ENCODE data around the gene PALB2. TPM values are rescaled to one million over a fixed set of nuclear protein-coding genes. Genes with fewer than 3 reads are reported as not detected.

The PALB2 gene
- total and polyA plus RNA-seq, 2 of the 13 experiments (the other 11 are each of a cell fraction or from before 2014, with no cell fraction given), result 12.1 to 40.9 TPM

DNA sequence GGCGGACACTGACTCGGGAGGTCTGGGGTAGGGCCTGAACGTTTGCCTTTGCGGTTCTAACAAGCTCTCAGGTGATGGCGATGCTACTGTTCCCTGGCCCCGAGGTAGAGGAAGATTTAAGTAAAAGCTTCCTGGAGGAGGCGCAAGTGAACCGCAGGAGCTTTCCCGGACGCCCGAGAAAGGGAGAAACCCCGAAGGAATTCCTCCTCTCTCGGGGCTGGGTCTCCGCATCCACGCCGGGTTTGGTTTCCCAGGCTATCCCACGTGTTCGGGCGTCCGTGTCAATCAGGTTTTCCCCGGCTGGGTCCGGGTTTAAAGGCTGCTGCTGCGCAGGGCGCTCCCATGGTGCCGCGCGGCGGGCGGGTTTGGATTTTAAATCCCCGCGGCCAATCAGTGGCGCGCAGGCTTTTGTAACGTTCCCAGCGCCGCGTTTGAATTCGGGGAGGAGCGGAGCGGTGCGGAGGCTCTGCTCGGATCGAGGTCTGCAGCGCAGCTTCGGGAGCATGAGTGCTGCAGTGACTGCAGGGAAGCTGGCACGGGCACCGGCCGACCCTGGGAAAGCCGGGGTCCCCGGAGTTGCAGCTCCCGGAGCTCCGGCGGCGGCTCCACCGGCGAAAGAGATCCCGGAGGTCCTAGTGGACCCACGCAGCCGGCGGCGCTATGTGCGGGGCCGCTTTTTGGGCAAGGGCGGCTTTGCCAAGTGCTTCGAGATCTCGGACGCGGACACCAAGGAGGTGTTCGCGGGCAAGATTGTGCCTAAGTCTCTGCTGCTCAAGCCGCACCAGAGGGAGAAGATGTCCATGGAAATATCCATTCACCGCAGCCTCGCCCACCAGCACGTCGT lies 37.5 kb upstream of the PALB2 start, which contains the start of gene PLK1 (continued):
- TF ChIP-seq, protein P1, sequence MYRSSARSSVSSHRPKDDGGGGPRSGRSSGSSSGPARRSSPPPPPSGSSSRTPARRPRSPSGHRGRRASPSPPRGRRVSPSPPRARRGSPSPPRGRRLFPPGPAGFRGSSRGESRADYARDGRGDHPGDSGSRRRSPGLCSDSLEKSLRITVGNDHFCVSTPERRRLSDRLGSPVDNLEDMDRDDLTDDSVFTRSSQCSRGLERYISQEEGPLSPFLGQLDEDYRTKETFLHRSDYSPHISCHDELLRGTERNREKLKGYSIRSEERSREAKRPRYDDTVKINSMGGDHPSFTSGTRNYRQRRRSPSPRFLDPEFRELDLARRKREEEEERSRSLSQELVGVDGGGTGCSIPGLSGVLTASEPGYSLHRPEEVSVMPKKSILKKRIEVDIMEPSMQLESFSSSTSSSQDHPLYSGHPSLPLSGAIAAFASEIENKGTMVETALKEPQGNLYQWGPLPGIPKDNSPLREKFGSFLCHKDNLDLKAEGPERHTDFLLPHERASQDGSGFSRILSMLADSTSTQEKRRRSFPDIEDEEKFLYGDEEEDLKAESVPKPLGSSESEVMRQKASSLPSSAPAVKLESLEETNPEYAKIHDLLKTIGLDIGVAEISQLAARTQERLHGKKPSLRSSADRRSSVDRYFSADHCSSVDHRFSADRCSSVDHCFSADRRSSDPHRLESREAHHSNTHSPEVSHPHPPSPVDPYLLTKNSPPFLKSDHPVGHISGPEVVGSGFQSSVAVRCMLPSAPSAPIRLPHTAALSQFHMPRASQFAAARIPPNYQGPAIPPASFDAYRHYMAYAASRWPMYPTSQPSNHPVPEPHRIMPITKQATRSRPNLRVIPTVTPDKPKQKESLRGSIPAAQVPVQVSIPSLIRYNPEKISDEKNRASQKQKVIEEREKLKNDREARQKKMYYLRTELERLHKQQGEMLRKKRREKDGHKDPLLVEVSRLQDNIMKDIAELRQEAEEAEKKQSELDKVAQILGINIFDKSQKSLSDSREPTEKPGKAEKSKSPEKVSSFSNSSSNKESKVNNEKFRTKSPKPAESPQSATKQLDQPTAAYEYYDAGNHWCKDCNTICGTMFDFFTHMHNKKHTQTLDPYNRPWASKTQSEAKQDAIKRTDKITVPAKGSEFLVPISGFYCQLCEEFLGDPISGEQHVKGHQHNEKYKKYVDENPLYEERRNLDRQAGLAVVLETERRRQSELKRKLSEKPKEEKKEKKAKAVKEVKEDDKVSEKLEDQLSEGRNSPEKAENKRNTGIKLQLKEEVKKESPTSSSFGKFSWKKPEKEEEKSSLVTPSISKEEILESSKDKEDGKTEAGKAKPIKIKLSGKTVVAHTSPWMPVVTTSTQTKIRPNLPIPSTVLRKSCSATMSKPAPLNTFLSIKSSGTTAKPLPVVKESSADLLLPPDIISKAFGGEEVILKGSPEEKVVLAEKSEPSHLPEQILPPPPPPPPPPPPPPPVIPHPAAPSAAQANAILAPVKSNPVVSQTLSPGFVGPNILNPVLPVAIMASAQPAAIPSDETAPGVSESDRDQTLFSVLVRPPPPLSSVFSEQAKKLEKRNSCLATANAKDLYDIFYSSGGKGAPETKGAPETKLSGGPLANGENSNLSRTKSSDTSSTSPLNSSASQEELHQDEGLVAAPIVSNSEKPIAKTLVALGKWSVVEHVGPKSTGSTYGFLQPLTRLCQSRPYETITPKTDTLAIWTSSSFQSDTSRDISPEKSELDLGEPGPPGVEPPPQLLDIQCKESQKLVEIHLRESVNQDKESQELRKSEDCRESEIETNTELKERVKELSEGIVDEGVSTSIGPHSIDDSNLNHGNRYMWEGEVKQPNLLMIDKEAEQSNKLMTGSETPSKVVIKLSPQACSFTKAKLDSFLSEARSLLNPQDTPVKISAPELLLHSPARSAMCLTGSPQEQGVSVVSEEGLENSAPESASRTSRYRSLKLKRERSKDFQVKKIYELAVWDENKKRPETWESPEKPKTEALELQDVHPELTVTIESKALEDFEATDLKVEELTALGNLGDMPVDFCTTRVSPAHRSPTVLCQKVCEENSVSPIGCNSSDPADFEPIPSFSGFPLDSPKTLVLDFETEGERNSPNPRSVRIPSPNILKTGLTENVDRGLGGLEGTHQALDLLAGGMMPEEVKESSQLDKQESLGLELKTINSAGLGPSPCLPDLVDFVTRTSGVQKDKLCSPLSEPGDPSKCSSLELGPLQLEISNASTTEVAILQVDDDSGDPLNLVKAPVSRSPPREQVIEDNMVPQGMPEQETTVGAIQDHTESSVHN (CRISPR knock-in tag; IDR thresholded peaks at IDR 0.05), result 0 out of 2 replicates have a peak, but pooled peaks have one; percentile 27
- peak; percentile 77; the same call in 1 of the 2 replicates for TF ChIP-seq AHR (CRISPR knock-in tag; IDR thresholded peaks at IDR 0.05)
- TF ChIP-seq SALL1 (CRISPR knock-in tag; IDR thresholded peaks at IDR 0.05), result peak; percentile 77
- peak; percentile 23 to 49; a peak in 1 of 4 replicates for TF ChIP-seq EP300 (IDR thresholded peaks at IDR 0.05; ENCODE audit: low read depth in 2 of 2, low read length in 2 of 2)
- TF ChIP-seq EP300 (CRISPR knock-in tag; IDR thresholded peaks at IDR 0.05; ENCODE audit: borderline replicate concordance), result no peak
- peak; percentile 87; the same call in 1 of the 2 replicates for TF ChIP-seq ZNF350 (CRISPR knock-in tag; IDR thresholded peaks at IDR 0.05; ENCODE audit: borderline replicate concordance, low read depth)
- peak; percentile 62; the same call in 1 of the 2 replicates for TF ChIP-seq ZNF567 (CRISPR knock-in tag; IDR thresholded peaks at IDR 0.05; ENCODE audit: borderline replicate concordance)
- TF ChIP-seq ZBTB1 (CRISPR knock-in tag; IDR thresholded peaks at IDR 0.05; ENCODE audit: borderline replicate concordance), result no peak
- TF ChIP-seq TCF12 (IDR thresholded peaks at IDR 0.05), result no peak
- TF ChIP-seq TCF12 (CRISPR knock-in tag; IDR thresholded peaks at IDR 0.05), result 0 out of 2 replicates have a peak, but pooled peaks have one; percentile 27
- no peak for TF ChIP-seq SMARCC2 (IDR thresholded peaks at IDR 0.05)
- TF ChIP-seq TBP (CRISPR knock-in tag; IDR thresholded peaks at IDR 0.05), result no peak; the same call in 1 of the 2 replicates
- peak; percentile 88 for TF ChIP-seq ZNF510 (CRISPR knock-in tag; IDR thresholded peaks at IDR 0.05; ENCODE audit: low read depth)
- TF ChIP-seq, protein P2, sequence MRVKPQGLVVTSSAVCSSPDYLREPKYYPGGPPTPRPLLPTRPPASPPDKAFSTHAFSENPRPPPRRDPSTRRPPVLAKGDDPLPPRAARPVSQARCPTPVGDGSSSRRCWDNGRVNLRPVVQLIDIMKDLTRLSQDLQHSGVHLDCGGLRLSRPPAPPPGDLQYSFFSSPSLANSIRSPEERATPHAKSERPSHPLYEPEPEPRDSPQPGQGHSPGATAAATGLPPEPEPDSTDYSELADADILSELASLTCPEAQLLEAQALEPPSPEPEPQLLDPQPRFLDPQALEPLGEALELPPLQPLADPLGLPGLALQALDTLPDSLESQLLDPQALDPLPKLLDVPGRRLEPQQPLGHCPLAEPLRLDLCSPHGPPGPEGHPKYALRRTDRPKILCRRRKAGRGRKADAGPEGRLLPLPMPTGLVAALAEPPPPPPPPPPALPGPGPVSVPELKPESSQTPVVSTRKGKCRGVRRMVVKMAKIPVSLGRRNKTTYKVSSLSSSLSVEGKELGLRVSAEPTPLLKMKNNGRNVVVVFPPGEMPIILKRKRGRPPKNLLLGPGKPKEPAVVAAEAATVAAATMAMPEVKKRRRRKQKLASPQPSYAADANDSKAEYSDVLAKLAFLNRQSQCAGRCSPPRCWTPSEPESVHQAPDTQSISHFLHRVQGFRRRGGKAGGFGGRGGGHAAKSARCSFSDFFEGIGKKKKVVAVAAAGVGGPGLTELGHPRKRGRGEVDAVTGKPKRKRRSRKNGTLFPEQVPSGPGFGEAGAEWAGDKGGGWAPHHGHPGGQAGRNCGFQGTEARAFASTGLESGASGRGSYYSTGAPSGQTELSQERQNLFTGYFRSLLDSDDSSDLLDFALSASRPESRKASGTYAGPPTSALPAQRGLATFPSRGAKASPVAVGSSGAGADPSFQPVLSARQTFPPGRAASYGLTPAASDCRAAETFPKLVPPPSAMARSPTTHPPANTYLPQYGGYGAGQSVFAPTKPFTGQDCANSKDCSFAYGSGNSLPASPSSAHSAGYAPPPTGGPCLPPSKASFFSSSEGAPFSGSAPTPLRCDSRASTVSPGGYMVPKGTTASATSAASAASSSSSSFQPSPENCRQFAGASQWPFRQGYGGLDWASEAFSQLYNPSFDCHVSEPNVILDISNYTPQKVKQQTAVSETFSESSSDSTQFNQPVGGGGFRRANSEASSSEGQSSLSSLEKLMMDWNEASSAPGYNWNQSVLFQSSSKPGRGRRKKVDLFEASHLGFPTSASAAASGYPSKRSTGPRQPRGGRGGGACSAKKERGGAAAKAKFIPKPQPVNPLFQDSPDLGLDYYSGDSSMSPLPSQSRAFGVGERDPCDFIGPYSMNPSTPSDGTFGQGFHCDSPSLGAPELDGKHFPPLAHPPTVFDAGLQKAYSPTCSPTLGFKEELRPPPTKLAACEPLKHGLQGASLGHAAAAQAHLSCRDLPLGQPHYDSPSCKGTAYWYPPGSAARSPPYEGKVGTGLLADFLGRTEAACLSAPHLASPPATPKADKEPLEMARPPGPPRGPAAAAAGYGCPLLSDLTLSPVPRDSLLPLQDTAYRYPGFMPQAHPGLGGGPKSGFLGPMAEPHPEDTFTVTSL (CRISPR knock-in tag; IDR thresholded peaks at IDR 0.05; ENCODE audit: borderline replicate concordance), result peak; percentile 76; the same call in 1 of the 2 replicates

All from HepG2 (cell line).